ENCODE data around the gene STARD8.

The STARD8 gene

DNA sequence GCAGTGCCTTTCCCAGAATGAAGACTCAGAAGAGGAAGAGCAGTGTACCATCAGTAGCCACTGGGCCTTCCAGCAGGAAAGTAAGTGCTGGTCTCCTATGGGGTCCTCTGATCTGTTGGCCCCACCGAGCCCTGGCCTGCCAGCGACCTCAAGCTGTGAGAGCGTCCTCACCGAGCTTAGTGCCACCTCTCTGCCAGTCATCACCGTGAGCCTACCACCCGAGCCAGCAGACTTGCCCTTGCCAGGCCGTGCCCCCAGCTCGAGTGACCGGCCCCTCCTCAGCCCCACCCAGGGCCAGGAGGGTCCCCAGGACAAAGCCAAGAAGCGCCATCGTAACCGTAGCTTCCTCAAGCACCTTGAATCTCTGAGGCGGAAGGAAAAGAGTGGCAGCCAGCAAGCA, 69.7 kb downstream of the STARD8 start:
- no peak overlapping the region for H3K4me3 ChIP-seq (replicated peaks in 1 of 2; ENCODE audit: low read depth in 2 of 2, low read length in 2 of 2)
- TF ChIP-seq, protein P1, sequence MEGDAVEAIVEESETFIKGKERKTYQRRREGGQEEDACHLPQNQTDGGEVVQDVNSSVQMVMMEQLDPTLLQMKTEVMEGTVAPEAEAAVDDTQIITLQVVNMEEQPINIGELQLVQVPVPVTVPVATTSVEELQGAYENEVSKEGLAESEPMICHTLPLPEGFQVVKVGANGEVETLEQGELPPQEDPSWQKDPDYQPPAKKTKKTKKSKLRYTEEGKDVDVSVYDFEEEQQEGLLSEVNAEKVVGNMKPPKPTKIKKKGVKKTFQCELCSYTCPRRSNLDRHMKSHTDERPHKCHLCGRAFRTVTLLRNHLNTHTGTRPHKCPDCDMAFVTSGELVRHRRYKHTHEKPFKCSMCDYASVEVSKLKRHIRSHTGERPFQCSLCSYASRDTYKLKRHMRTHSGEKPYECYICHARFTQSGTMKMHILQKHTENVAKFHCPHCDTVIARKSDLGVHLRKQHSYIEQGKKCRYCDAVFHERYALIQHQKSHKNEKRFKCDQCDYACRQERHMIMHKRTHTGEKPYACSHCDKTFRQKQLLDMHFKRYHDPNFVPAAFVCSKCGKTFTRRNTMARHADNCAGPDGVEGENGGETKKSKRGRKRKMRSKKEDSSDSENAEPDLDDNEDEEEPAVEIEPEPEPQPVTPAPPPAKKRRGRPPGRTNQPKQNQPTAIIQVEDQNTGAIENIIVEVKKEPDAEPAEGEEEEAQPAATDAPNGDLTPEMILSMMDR (IDR thresholded peaks at IDR 0.05; ENCODE audit: low read depth, low read length): no peak
- no peak for DNase-seq (ENCODE audit: low read depth in 2 of 2)

DNA sequence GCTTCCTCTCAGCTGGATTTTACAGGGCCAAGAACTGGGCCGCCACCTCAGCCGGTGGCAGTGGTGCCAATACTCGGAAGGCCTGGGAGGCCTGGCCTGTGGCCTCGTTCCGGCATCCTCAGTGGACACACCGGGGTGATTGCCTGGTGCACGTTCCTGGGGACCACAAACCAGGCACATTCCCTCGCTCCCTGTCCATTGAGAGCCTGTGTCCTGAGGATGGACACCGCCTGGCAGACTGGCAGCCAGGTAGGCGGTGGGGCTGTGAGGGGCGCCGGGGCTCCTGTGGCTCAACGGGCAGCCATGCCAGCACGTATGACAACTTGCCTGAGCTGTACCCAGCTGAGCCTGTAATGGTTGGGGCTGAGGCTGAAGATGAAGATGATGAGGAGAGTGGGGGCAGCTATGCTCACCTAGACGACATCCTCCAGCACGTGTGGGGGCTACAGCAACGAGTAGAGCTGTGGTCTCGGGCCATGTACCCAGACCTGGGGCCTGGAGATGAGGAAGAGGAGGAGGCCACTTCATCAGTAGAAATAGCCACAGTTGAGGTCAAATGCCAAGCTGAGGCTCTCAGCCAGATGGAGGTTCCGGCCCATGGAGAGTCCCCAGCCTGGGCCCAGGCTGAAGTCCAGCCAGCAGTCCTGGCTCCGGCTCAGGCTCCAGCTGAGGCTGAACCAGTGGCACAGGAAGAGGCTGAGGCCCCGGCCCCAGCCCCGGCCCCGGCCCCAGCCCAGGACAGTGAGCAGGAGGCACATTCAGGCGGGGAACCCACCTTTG, 70.4 kb downstream of the STARD8 start:
- TF ChIP-seq, protein P1 (IDR thresholded peaks at IDR 0.05; ENCODE audit: low read depth, low read length): no peak
- no peak for DNase-seq (ENCODE audit: low read depth in 2 of 2)
- H3K4me3 ChIP-seq (replicated peaks in 1 of 2; ENCODE audit: low read depth in 2 of 2, low read length in 2 of 2): no peak overlapping the region

DNA sequence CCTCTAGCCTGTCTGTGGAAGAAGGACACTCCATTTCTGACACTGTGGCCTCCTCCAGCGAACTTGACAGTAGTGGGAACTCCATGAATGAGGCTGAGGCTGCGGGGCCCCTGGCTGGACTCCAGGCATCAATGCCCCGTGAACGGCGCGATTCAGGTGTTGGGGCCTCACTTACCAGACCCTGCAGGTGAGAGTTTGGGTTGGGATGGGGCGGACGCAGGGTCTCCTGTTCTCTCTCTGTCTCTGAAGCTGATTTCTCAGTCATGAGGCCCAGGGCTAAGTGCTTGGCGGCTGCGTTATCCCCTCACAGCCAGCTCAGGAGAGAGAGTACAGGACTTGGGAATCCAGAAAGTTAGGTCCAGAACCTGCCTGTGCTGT, 71.0 kb downstream of the STARD8 start:
- TF ChIP-seq, protein P1 (IDR thresholded peaks at IDR 0.05; ENCODE audit: low read depth, low read length): no peak
- no peak for DNase-seq (ENCODE audit: low read depth in 2 of 2)
- H3K4me3 ChIP-seq (replicated peaks in 1 of 2; ENCODE audit: low read depth in 2 of 2, low read length in 2 of 2): no peak overlapping the region

DNA sequence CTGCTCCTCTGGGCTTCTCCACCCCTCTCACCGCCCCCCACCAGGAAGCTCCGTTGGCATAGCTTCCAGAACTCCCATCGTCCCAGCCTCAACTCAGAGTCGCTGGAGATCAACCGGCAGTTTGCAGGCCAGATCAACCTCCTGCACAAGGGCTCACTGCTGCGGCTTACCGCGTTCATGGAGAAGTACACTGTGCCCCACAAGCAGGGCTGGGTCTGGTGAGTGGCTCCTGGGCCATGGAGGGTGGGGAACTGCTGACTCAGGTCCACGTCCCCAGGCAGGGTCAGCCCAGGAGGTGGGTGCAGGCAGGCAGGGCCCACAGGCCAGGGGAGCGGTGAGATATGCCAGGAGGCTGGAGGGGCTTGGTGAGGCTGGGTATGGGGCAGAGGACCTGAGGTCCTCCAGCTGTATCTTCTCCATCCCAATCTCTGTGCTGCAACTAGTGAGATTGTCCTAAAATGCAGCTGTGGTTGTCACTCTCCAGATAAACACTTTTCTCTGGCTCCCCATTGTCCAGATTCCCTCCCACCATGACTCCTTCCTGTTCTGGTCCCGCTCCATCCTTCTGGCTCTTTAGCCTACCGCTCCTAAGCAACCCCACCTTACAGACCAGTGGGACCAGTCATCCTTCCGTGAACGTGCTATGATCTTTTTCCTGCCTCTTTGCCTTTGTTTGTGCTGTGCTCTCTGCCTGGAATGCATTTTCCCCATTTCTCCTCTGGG, 71.9 kb downstream of the STARD8 start:
- H3K4me3 ChIP-seq (replicated peaks in 1 of 2; ENCODE audit: low read depth in 2 of 2, low read length in 2 of 2): no peak overlapping the region
- no peak for DNase-seq (ENCODE audit: low read depth in 2 of 2)
- TF ChIP-seq, protein P1 (IDR thresholded peaks at IDR 0.05; ENCODE audit: low read depth, low read length): no peak

DNA sequence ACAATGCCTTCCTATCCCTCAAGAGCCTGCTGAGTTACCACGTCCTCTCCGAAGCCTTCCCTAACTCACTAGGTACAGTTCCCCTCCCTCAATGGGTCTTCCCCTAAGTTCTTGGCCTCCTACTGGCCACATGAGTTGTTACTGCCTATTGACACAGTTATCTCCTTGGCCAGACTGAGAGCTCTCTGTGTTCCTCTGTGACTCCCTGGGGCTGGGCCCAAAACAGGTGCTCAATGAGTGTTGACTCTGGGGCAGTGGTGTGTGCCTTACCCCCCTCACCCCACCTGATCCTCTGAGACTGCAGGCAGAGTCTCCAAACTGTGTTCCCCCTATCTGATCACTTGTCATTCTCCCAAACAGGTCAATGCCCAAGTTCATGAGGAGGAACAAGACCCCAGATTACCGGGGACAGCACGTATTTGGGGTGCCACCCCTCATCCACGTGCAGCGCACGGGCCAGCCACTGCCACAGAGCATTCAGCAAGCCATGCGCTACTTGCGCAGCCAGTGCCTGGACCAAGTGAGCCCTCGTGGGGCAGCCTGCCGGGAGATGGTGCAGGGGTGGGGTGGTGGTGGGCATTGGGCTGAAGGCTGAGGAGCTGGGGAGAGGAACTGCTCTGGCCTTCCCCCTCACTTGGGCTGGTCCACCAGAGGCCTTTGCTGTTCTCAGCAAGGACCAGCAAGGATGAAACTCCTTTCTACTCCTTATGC, 72.6 kb downstream of the STARD8 start:
- DNase-seq (ENCODE audit: low read depth in 2 of 2): peak in 1 of 2 donors; percentile 17
- TF ChIP-seq, protein P1 (IDR thresholded peaks at IDR 0.05; ENCODE audit: low read depth, low read length): peak; percentile 24
- H3K4me3 ChIP-seq (replicated peaks in 1 of 2; ENCODE audit: low read depth in 2 of 2, low read length in 2 of 2): no peak overlapping the region

DNA sequence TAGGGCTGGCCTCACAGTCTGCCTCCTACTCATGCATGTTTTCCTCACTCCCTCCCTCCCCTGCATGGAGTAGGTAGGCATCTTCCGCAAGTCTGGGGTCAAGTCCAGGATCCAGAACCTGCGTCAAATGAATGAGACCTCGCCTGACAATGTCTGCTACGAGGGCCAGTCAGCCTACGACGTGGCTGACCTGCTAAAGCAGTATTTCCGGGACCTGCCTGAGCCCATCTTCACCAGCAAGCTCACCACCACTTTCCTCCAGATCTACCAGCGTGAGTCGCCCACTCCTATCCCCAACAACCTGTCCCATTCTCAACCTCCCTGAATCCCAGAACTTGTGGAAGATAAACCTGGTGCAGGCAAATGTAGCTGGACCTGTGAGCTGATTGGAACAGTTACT, 73.4 kb downstream of the STARD8 start:
- H3K4me3 ChIP-seq (replicated peaks in 1 of 2; ENCODE audit: low read depth in 2 of 2, low read length in 2 of 2): no peak overlapping the region
- DNase-seq (ENCODE audit: low read depth in 2 of 2): no peak
- TF ChIP-seq, protein P1 (IDR thresholded peaks at IDR 0.05; ENCODE audit: low read depth, low read length): no peak

Data from cardiac fibroblast (primary cell).